Ascending aorta (tissue), 2 donors: ENCODE measurements around the gene DGKD. TPM values are rescaled to one million over a fixed set of nuclear protein-coding genes. Genes with fewer than 3 reads are reported as not detected.

Source experiments
- DNase-seq, 2 donors: peaks; one replicate each; pipeline ENCODE4 v3.0.0-alpha.2; 2019; ENCODE audit warnings: low spot score in 2 of 2
- H3K27ac ChIP-seq, 2 donors: fragments of 200-600 bp; sonication (generic); one replicate each; pipeline ENCODE4 v1.5.1; 2016 to 2017; ENCODE audit warnings: mild to moderate bottlenecking in 1 of 2
- H3K27me3 ChIP-seq: fragments of 200-600 bp; sonication (generic); one replicate; pipeline ENCODE4 v1.5.1; 2017
- H3K36me3 ChIP-seq, 2 donors: fragments of 200-600 bp; sonication (generic); one replicate each; pipeline ENCODE4 v1.5.1; 2016
- H3K4me1 ChIP-seq, 2 donors: fragments of 200-600 bp; sonication (generic); one replicate each; pipeline ENCODE4 v1.5.1; 2016 to 2017; ENCODE audit warnings: mild to moderate bottlenecking in 1 of 2
- H3K4me3 ChIP-seq, 2 donors: fragments of 200-600 bp; sonication (generic); one replicate each; pipeline ENCODE4 v1.5.1; 2016 to 2017; ENCODE audit warnings: mild to moderate bottlenecking in 1 of 2
- H3K9me3 ChIP-seq, 2 donors: fragments of 200-600 bp; sonication (generic); one replicate each; pipeline ENCODE4 v1.5.1; 2016
- CTCF ChIP-seq, 3 experiments: fragments of 200-600 bp in 2 of 3; fragments of 450-650 bp in 1 of 3; sonication (generic) in 2 of 3; IDR thresholded peaks; one replicate each; pipeline ENCODE4 v1.5.1; 2016 to 2019; ENCODE audit warnings: antibody characterized with exemption in 3 of 3, mild to moderate bottlenecking in 1 of 3, moderate library complexity in 1 of 3
- intact Hi-C: fragments of 100-400 bp; cut with DNase I; formaldehyde crosslinking; loops from one replicate; pipeline ENCODE4 v1.15.1; 2023
- total RNA-seq: library from RNA; depleted of rRNA; stranded (reverse); fragments of >200 nt; gene quantifications from one replicate; pipeline ENCODE4 v1.1.0, GENCODE V29; 2016

DGKD gene
- total RNA-seq, 1 donor from 2014 or later, result 28.3 TPM

- TF ChIP-seq CTCF (IDR thresholded peaks at IDR 0.05), result no peak
- Histone ChIP-seq H3K27me3 (no peaks in the 10 kb centered on the region), H3K4me3 (no peak overlapping the region), H3K27ac (no peak overlapping the region), H3K9me3 (no peaks in the 10 kb centered on the region), H3K4me1 (no peaks in the 10 kb centered on the region), H3K36me3 (peaks cover 63 to 88% of the 10 kb centered on the region in 2 donors)
- DNase-seq, result peak in 1 of 2 donors; percentile 31
- intact Hi-C loops, result loop anchor here (5.0 to 10.0 kb wide), 2 partner anchors 162 to 266 kb away; partner anchors contain the start of gene UGT1A5
These were observed 92.5 kb downstream of the DGKD start for GRCh38 chr2:233446606-233447305.

GRCh38 chr2:233447506-233448219 is 93.4 kb downstream of the DGKD start:
- no peak for TF ChIP-seq CTCF (IDR thresholded peaks at IDR 0.05)
- no peaks in the 10 kb centered on the region for H3K4me1 ChIP-seq
- H3K27me3 ChIP-seq, result no peaks in the 10 kb centered on the region
- no peak overlapping the region for H3K27ac ChIP-seq
- DNase-seq, result peak in 1 of 2 donors; percentile 41
- H3K9me3 ChIP-seq, result no peaks in the 10 kb centered on the region
- peaks cover 72 to 91% of the 10 kb centered on the region in 2 donors for H3K36me3 ChIP-seq
- no peak overlapping the region for H3K4me3 ChIP-seq
- intact Hi-C loops, result loop anchor here (5.0 to 10.0 kb wide), 2 partner anchors 163 to 265 kb away; partner anchors contain the start of gene UGT1A5

- Histone ChIP-seq H3K27ac (no peak overlapping the region), H3K4me1 (no peaks in the 10 kb centered on the region), H3K9me3 (no peaks in the 10 kb centered on the region), H3K36me3 (peaks cover 78 to 96% of the 10 kb centered on the region in 2 donors), H3K27me3 (no peaks in the 10 kb centered on the region), H3K4me3 (no peak overlapping the region)
- TF ChIP-seq CTCF (IDR thresholded peaks at IDR 0.05), result peak in 1 of 3 experiments; percentile 10
- intact Hi-C loops, result loop anchor here (5.0 to 10.0 kb wide), 2 partner anchors 163 to 264 kb away; partner anchors contain the start of gene UGT1A5
- no peak for DNase-seq
These were observed 93.9 kb downstream of the DGKD start for GRCh38 chr2:233448220-233448559.

GRCh38 chr2:233448575-233448974 is 94.3 kb downstream of the DGKD start:
- intact Hi-C loops, result loop anchor here (5.0 to 10.0 kb wide), 2 partner anchors 164 to 264 kb away; partner anchors contain the start of gene UGT1A5
- no peak overlapping the region for H3K4me3 ChIP-seq
- peaks cover 82 to 100% of the 10 kb centered on the region in 2 donors for H3K36me3 ChIP-seq
- peak in 1 of 2 donors; percentile 3 for DNase-seq
- no peaks in the 10 kb centered on the region for H3K9me3 ChIP-seq
- H3K27me3 ChIP-seq, result no peaks in the 10 kb centered on the region
- TF ChIP-seq CTCF (IDR thresholded peaks at IDR 0.05), result no peak
- H3K4me1 ChIP-seq, result no peaks in the 10 kb centered on the region
- no peak overlapping the region for H3K27ac ChIP-seq

- peak; percentile 7 to 63 for DNase-seq
- no peaks in the 10 kb centered on the region for H3K27me3 ChIP-seq
- no peak overlapping the region for H3K4me3 ChIP-seq
- intact Hi-C loops, result loop anchor here (5.0 to 10.0 kb wide), 2 partner anchors 164 to 263 kb away; partner anchors contain the start of gene UGT1A5
- H3K9me3 ChIP-seq, result no peaks in the 10 kb centered on the region
- peak; percentile 18 to 73 (median 54) for TF ChIP-seq CTCF (IDR thresholded peaks at IDR 0.05)
- H3K4me1 ChIP-seq, result no peaks in the 10 kb centered on the region
- no peak overlapping the region for H3K27ac ChIP-seq
- H3K36me3 ChIP-seq, result peaks cover 87 to 100% of the 10 kb centered on the region in 2 donors
These were observed 95.0 kb downstream of the DGKD start for GRCh38 chr2:233449081-233449901.
